HEK293 (cell line): ENCODE results near the gene PLSCR3.

ENCODE experiments used
- CTCF ChIP-seq: fragments of 450-650 bp; formaldehyde crosslinking; IDR thresholded peaks from 2 replicates; pipeline ENCODE4 v1.5.1; 2016; ENCODE audit warnings: missing biosample characterization, missing genetic modification characterization
- GFI1B ChIP-seq: fragments of 450-650 bp; formaldehyde crosslinking; IDR thresholded peaks from 2 replicates; pipeline ENCODE4 v1.5.1; 2016; ENCODE audit warnings: missing biosample characterization, missing genetic modification characterization
- KLF10 ChIP-seq: fragments of 450-650 bp; IDR thresholded peaks from 2 replicates; pipeline ENCODE4 v1.5.1; 2018; ENCODE audit warnings: missing biosample characterization, mild to moderate bottlenecking, missing genetic modification characterization
- KLF8 ChIP-seq: fragments of 450-650 bp; formaldehyde crosslinking; IDR thresholded peaks from 2 replicates; pipeline ENCODE4 v1.5.1; 2016; ENCODE audit warnings: missing biosample characterization, missing genetic modification characterization
- RBAK ChIP-seq: fragments of 450-650 bp; formaldehyde crosslinking; IDR thresholded peaks from 2 replicates; pipeline ENCODE4 v1.5.1; 2016; ENCODE audit warnings: missing biosample characterization, missing genetic modification characterization
- TCF7L2 ChIP-seq: IDR thresholded peaks from 2 replicates; pipeline ENCODE4 v1.6.1; 2011; ENCODE audit warnings: low read depth, mild to moderate bottlenecking, inconsistent platforms, low read length, moderate library complexity, borderline replicate concordance
- ZBTB21 ChIP-seq: fragments of 450-650 bp; formaldehyde crosslinking; IDR thresholded peaks from 2 replicates; pipeline ENCODE4 v1.5.1; 2017; ENCODE audit warnings: missing biosample characterization, missing genetic modification characterization
- ZBTB44 ChIP-seq: fragments of 450-650 bp; IDR thresholded peaks from 2 replicates; pipeline ENCODE4 v1.5.1; 2018; ENCODE audit warnings: missing biosample characterization, mild to moderate bottlenecking, missing genetic modification characterization
- ZFHX2 ChIP-seq: fragments of 450-650 bp; formaldehyde crosslinking; conservative IDR thresholded peaks from 2 replicates; pipeline ENCODE4 v1.5.1; 2016; ENCODE audit warnings: missing biosample characterization, missing genetic modification characterization
- ZNF121 ChIP-seq: fragments of 450-650 bp; formaldehyde crosslinking; IDR thresholded peaks from 2 replicates; pipeline ENCODE4 v1.5.1; 2016; ENCODE audit warnings: missing biosample characterization, missing genetic modification characterization
- ZNF138 ChIP-seq: fragments of 450-650 bp; formaldehyde crosslinking; IDR thresholded peaks from 2 replicates; pipeline ENCODE4 v1.5.1; 2016; ENCODE audit warnings: missing biosample characterization, missing genetic modification characterization, borderline replicate concordance
- ZNF140 ChIP-seq: fragments of 450-650 bp; formaldehyde crosslinking; IDR thresholded peaks from 2 replicates; pipeline ENCODE4 v1.5.1; 2016; ENCODE audit warnings: missing biosample characterization, missing genetic modification characterization
- ZNF157 ChIP-seq: fragments of 450-650 bp; formaldehyde crosslinking; IDR thresholded peaks from 2 replicates; pipeline ENCODE4 v1.5.1; 2016; ENCODE audit warnings: missing biosample characterization, missing genetic modification characterization
- ZNF16 ChIP-seq: fragments of 450-650 bp; formaldehyde crosslinking; IDR thresholded peaks from 2 replicates; pipeline ENCODE4 v1.5.1; 2016; ENCODE audit warnings: low read depth, missing biosample characterization, missing genetic modification characterization
- ZNF169 ChIP-seq: fragments of 450-650 bp; formaldehyde crosslinking; IDR thresholded peaks from 2 replicates; pipeline ENCODE4 v1.5.1; 2016; ENCODE audit warnings: missing biosample characterization, missing genetic modification characterization
- ZNF24 ChIP-seq: fragments of 450-650 bp; formaldehyde crosslinking; IDR thresholded peaks from 2 replicates; pipeline ENCODE4 v1.5.1; 2016; ENCODE audit warnings: missing biosample characterization, missing genetic modification characterization
- ZNF311 ChIP-seq: fragments of 450-650 bp; formaldehyde crosslinking; IDR thresholded peaks from 2 replicates; pipeline ENCODE4 v1.5.1; 2017; ENCODE audit warnings: missing biosample characterization, missing genetic modification characterization, borderline replicate concordance
- ZNF354C ChIP-seq: fragments of 450-650 bp; formaldehyde crosslinking; IDR thresholded peaks from 2 replicates; pipeline ENCODE4 v1.5.1; 2016; ENCODE audit warnings: missing biosample characterization, missing genetic modification characterization, low read depth, borderline replicate concordance
- ZNF391 ChIP-seq: fragments of 450-650 bp; formaldehyde crosslinking; IDR thresholded peaks from 2 replicates; pipeline ENCODE4 v1.5.1; 2016; ENCODE audit warnings: low read depth, missing biosample characterization, missing genetic modification characterization, borderline replicate concordance
- ZNF404 ChIP-seq: fragments of 450-650 bp; formaldehyde crosslinking; IDR thresholded peaks from 2 replicates; pipeline ENCODE4 v1.5.1; 2017; ENCODE audit warnings: missing biosample characterization, missing genetic modification characterization
- ZNF623 ChIP-seq: fragments of 450-650 bp; formaldehyde crosslinking; IDR thresholded peaks from 2 replicates; pipeline ENCODE4 v1.5.1; 2016; ENCODE audit warnings: missing biosample characterization, missing genetic modification characterization
- ZNF704 ChIP-seq: fragments of 450-650 bp; formaldehyde crosslinking; IDR thresholded peaks from 2 replicates; pipeline ENCODE4 v1.5.1; 2016; ENCODE audit warnings: missing biosample characterization, missing genetic modification characterization
- ZNF747 ChIP-seq: fragments of 450-650 bp; formaldehyde crosslinking; IDR thresholded peaks from 2 replicates; pipeline ENCODE4 v1.5.1; 2016; ENCODE audit warnings: missing biosample characterization, missing genetic modification characterization
- ZNF76 ChIP-seq: fragments of 450-650 bp; formaldehyde crosslinking; IDR thresholded peaks from 2 replicates; pipeline ENCODE4; 2016; ENCODE audit warnings: low read depth, missing biosample characterization, missing genetic modification characterization, borderline replicate concordance
- ZNF785 ChIP-seq: fragments of 450-650 bp; formaldehyde crosslinking; IDR thresholded peaks from 2 replicates; pipeline ENCODE4 v1.5.1; 2016; ENCODE audit warnings: missing biosample characterization, missing genetic modification characterization
- TF ChIP-seq, protein P1 (sequence below): fragments of 450-650 bp; formaldehyde crosslinking; IDR thresholded peaks from 2 replicates; pipeline ENCODE4 v1.5.1; 2017; ENCODE audit warnings: missing biosample characterization, missing genetic modification characterization
- TF ChIP-seq, protein P2 (sequence below): fragments of 450-650 bp; formaldehyde crosslinking; IDR thresholded peaks from 2 replicates; pipeline ENCODE4 v1.5.1; 2016; ENCODE audit warnings: missing biosample characterization, missing genetic modification characterization, borderline replicate concordance
- TF ChIP-seq, protein P3 (sequence below): fragments of 450-650 bp; formaldehyde crosslinking; IDR thresholded peaks from 2 replicates; pipeline ENCODE4 v1.5.1; 2016; ENCODE audit warnings: missing biosample characterization, missing genetic modification characterization
- TF ChIP-seq, protein P4 (sequence below): fragments of 450-650 bp; formaldehyde crosslinking; IDR thresholded peaks from 2 replicates; pipeline ENCODE4 v1.5.1; 2017; ENCODE audit warnings: missing biosample characterization, missing genetic modification characterization

PLSCR3 gene

GRCh38 chr17:7440113-7440833, 45.9 kb upstream of the PLSCR3 start (continued):
- TF ChIP-seq ZNF704 (tag by site-specific recombination), result no peak
- no peak; the same call in 1 of the 2 replicates for TF ChIP-seq ZNF785 (tag by site-specific recombination)
- TF ChIP-seq ZNF311 (tag by site-specific recombination), result no peak
- peak; percentile 81 for TF ChIP-seq ZNF76 (tag by site-specific recombination)
- peak; percentile 42; the same call in 1 of the 2 replicates for TF ChIP-seq ZNF391 (tag by site-specific recombination)
- TF ChIP-seq ZNF140 (tag by site-specific recombination), result no peak
- TF ChIP-seq TCF7L2, result no peak
- no peak for TF ChIP-seq ZBTB44 (tag by site-specific recombination)
- TF ChIP-seq, protein P1, sequence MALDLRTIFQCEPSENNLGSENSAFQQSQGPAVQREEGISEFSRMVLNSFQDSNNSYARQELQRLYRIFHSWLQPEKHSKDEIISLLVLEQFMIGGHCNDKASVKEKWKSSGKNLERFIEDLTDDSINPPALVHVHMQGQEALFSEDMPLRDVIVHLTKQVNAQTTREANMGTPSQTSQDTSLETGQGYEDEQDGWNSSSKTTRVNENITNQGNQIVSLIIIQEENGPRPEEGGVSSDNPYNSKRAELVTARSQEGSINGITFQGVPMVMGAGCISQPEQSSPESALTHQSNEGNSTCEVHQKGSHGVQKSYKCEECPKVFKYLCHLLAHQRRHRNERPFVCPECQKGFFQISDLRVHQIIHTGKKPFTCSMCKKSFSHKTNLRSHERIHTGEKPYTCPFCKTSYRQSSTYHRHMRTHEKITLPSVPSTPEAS (tag by site-specific recombination), result no peak
- TF ChIP-seq RBAK, result no peak
- TF ChIP-seq ZFHX2 (tag by site-specific recombination), result peak; percentile 54
- TF ChIP-seq GFI1B (tag by site-specific recombination), result no peak
- TF ChIP-seq, protein P2, sequence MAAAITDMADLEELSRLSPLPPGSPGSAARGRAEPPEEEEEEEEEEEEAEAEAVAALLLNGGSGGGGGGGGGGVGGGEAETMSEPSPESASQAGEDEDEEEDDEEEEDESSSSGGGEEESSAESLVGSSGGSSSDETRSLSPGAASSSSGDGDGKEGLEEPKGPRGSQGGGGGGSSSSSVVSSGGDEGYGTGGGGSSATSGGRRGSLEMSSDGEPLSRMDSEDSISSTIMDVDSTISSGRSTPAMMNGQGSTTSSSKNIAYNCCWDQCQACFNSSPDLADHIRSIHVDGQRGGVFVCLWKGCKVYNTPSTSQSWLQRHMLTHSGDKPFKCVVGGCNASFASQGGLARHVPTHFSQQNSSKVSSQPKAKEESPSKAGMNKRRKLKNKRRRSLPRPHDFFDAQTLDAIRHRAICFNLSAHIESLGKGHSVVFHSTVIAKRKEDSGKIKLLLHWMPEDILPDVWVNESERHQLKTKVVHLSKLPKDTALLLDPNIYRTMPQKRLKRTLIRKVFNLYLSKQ (tag by site-specific recombination), result 0 out of 2 replicates have a peak, but pooled peaks have one; percentile 57
- TF ChIP-seq ZBTB21 (tag by site-specific recombination), result 0 out of 2 replicates have a peak, but pooled peaks have one; percentile 21
- TF ChIP-seq KLF8, result peak; percentile 73
- no peak for TF ChIP-seq ZNF169 (tag by site-specific recombination)
- no peak for TF ChIP-seq ZNF121
- TF ChIP-seq, protein P3, sequence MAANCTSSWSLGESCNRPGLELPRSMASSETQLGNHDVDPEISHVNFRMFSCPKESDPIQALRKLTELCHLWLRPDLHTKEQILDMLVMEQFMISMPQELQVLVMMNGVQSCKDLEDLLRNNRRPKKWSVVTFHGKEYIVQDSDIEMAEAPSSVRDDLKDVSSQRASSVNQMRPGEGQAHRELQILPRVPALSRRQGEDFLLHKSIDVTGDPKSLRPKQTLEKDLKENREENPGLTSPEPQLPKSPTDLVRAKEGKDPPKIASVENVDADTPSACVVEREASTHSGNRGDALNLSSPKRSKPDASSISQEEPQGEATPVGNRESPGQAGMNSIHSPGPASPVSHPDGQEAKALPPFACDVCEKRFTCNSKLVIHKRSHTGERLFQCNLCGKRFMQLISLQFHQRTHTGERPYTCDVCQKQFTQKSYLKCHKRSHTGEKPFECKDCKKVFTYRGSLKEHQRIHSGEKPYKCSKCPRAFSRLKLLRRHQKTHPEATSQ (tag by site-specific recombination), result no peak
- peak; percentile 72; the same call in 1 of the 2 replicates for TF ChIP-seq ZNF24
- no peak for TF ChIP-seq CTCF (tag by site-specific recombination)
- TF ChIP-seq ZNF157 (tag by site-specific recombination), result no peak
- TF ChIP-seq ZNF138, result no peak
- no peak for TF ChIP-seq ZNF747 (tag by site-specific recombination)
- TF ChIP-seq KLF10 (tag by site-specific recombination), result no peak; the same call in 1 of the 2 replicates
- no peak for TF ChIP-seq ZNF16 (tag by site-specific recombination)
- no peak for TF ChIP-seq ZNF623 (tag by site-specific recombination)
- TF ChIP-seq, protein P4, sequence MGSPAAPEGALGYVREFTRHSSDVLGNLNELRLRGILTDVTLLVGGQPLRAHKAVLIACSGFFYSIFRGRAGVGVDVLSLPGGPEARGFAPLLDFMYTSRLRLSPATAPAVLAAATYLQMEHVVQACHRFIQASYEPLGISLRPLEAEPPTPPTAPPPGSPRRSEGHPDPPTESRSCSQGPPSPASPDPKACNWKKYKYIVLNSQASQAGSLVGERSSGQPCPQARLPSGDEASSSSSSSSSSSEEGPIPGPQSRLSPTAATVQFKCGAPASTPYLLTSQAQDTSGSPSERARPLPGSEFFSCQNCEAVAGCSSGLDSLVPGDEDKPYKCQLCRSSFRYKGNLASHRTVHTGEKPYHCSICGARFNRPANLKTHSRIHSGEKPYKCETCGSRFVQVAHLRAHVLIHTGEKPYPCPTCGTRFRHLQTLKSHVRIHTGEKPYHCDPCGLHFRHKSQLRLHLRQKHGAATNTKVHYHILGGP (tag by site-specific recombination), result no peak; the same call in 1 of the 2 replicates
- TF ChIP-seq ZNF354C (tag by site-specific recombination), result no peak
- no peak for TF ChIP-seq ZNF404 (tag by site-specific recombination)
